GM23338 (cell line): ENCODE data around the gene RAD51B.

ENCODE experiments used
- CREB1 ChIP-seq: fragments of 250-450 bp; sonication (Bioruptor Pico); IDR thresholded peaks from 2 replicates; pipeline ENCODE4 v1.5.0; 2020; ENCODE audit warnings: low read depth, mild to moderate bottlenecking, moderate library complexity
- CTCF ChIP-seq, 2 experiments: fragments of 200-600 bp in 1 of 2; sonication (generic) in 1 of 2; conservative IDR thresholded peaks; 2 replicates each; pipeline versions ENCODE4 v1.5.1 to v1.6.1; 2016 to 2017; ENCODE audit warnings: antibody characterized with exemption in 2 of 2, low read depth in 2 of 2, mild to moderate bottlenecking in 2 of 2, moderate library complexity in 1 of 2

DNA sequence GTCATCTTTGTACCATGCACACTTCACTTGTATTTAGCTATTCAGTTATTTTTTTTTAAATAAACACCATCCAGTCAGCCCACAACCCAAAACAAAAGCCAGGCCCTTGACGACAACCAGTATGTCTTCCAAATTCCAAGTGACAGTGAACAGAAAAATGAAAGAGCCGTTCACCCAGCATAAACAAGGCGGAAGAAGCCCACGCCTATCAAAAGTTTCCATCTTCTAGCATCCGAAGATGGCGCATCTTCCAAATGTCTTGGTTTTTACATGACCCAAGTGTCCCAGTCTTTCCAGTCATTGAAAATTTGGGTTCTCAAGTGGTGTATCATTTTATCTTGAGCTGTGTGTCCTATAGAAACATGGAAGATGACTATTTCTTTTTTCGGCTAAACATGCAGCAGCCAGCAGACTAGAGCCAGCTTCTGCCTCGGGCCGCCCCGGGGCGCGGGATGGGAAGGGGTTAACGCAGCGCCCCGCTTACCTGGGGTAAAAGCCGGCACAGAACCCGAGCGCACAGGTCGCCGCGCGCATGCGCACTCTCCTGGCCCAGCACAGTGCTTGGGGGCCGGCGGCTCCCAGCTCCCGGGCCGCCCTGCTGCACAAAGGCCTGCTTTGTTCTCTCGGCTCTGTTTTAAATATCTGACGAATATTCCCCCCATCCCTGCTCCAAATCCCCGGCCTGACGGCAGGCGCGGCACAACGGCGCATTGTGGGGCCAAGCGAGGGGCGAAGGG is 808.5 kb downstream of the RAD51B start:
- TF ChIP-seq CREB1 (CRISPR knock-in tag) (no peak), CTCF (conservative IDR thresholded peaks at IDR 0.05; ENCODE audit: low read depth in 2 of 2) (no peak)
